Upper lobe of right lung (tissue), 1 donor: ENCODE results near the gene CHRNG. TPM values are rescaled to one million over a fixed set of nuclear protein-coding genes. Genes with fewer than 3 reads are reported as not detected.

Experiments
- ATAC-seq: fragments of 200-7000 bp; cut with Tn5 transposase; one replicate; pipeline ENCODE4 v1.9.1; 2020; ENCODE audit warnings: mild to moderate bottlenecking, moderate library complexity
- DNase-seq: peaks from one replicate; pipeline ENCODE4 v3.0.0-alpha.2; 2020
- H3K27ac ChIP-seq: fragments of 200-600 bp; one replicate; pipeline ENCODE4 v1.8.0; 2022
- H3K27me3 ChIP-seq: fragments of 200-600 bp; one replicate; pipeline ENCODE4 v1.8.0; 2022; ENCODE audit warnings: mild to moderate bottlenecking
- H3K36me3 ChIP-seq: fragments of 200-600 bp; one replicate; pipeline ENCODE4 v1.8.0; 2022
- H3K4me1 ChIP-seq: fragments of 200-600 bp; one replicate; pipeline ENCODE4 v1.8.0; 2022
- H3K4me3 ChIP-seq: fragments of 200-600 bp; one replicate; pipeline ENCODE4 v1.8.0; 2022; ENCODE audit warnings: mild to moderate bottlenecking
- H3K9me3 ChIP-seq: fragments of 200-600 bp; one replicate; pipeline ENCODE4 v1.8.0; 2022
- CTCF ChIP-seq: fragments of 200-600 bp; IDR thresholded peaks from one replicate; pipeline ENCODE4 v1.8.0; 2022; ENCODE audit warnings: antibody characterized with exemption
- intact Hi-C: fragments of 100-400 bp; cut with DNase I; formaldehyde crosslinking; loops from one replicate; pipeline ENCODE4 v1.11.0; 2022
- total RNA-seq: library from RNA; stranded (reverse); fragmentation: NEBNext Ultra II Directional; extraction: Animal tissue kit (Norgen Biotek cat#: 25700); gene quantifications from one replicate; pipeline ENCODE4 v1.2.1, GENCODE V29; 2021
- donor health status: DM: no; HTN: yes; CAD: no; lungs with severe emphysema.

Gene CHRNG
- total RNA-seq, 1 donor from 2014 or later, result not detected

GRCh38 chr2:232587512-232587911 lies 48.0 kb downstream of the CHRNG start:
- intact Hi-C loops, result no loop called here
- ATAC-seq (peak; percentile 66), DNase-seq (no peak)
- TF ChIP-seq CTCF, result no peak
- H3K27me3 ChIP-seq, result no peaks in the 10 kb centered on the region
- no peaks in the 10 kb centered on the region for H3K9me3 ChIP-seq
- H3K4me1 ChIP-seq, result no peaks in the 10 kb centered on the region
- no peak overlapping the region for H3K4me3 ChIP-seq
- H3K27ac ChIP-seq, result no peak overlapping the region
- H3K36me3 ChIP-seq, result no peaks in the 10 kb centered on the region

- no peak overlapping the region for H3K4me3 ChIP-seq
- DNase-seq (no peak), ATAC-seq (peak; percentile 3)
- H3K27me3 ChIP-seq, result no peaks in the 10 kb centered on the region
- H3K9me3 ChIP-seq, result no peaks in the 10 kb centered on the region
- no peaks in the 10 kb centered on the region for H3K36me3 ChIP-seq
- no peaks in the 10 kb centered on the region for H3K4me1 ChIP-seq
- no peak for TF ChIP-seq CTCF
- intact Hi-C loops, result no loop called here
- H3K27ac ChIP-seq, result no peak overlapping the region
Observed at GRCh38 chr2:232588031-232588430, 48.5 kb downstream of the CHRNG start.

GRCh38 chr2:232588680-232589585 lies 49.4 kb downstream of the CHRNG start:
- TF ChIP-seq CTCF, result no peak
- Histone ChIP-seq H3K9me3 (no peaks in the 10 kb centered on the region), H3K27ac (no peak overlapping the region), H3K4me3 (no peak overlapping the region), H3K36me3 (no peaks in the 10 kb centered on the region), H3K27me3 (no peaks in the 10 kb centered on the region), H3K4me1 (no peaks in the 10 kb centered on the region)
- peak; percentile 72 for DNase-seq
- intact Hi-C loops, result no loop called here
- ATAC-seq, result peak; percentile 73

GRCh38 chr2:232592772-232593395 lies 53.4 kb downstream of the CHRNG start:
- no peaks in the 10 kb centered on the region for H3K27me3 ChIP-seq
- DNase-seq (no peak), ATAC-seq (peak; percentile 41)
- no peaks in the 10 kb centered on the region for H3K36me3 ChIP-seq
- no peak overlapping the region for H3K27ac ChIP-seq
- intact Hi-C loops, result no loop called here
- TF ChIP-seq CTCF, result no peak
- no peaks in the 10 kb centered on the region for H3K4me1 ChIP-seq
- no peaks in the 10 kb centered on the region for H3K9me3 ChIP-seq
- H3K4me3 ChIP-seq, result no peak overlapping the region

- H3K27ac ChIP-seq, result no peak overlapping the region
- no peaks in the 10 kb centered on the region for H3K27me3 ChIP-seq
- no peaks in the 10 kb centered on the region for H3K36me3 ChIP-seq
- H3K4me1 ChIP-seq, result no peaks in the 10 kb centered on the region
- no peak for TF ChIP-seq CTCF
- DNase-seq (no peak), ATAC-seq (no peak)
- no peaks in the 10 kb centered on the region for H3K9me3 ChIP-seq
- intact Hi-C loops, result no loop called here
- no peak overlapping the region for H3K4me3 ChIP-seq
Observed at GRCh38 chr2:232593982-232594381, 54.5 kb downstream of the CHRNG start.

Other genes starting within 250 kb of the CHRNG start
- gene ALPP, start 160.9 kb upstream of the CHRNG start, total RNA-seq, result 9.5 TPM
- 0.49 TPM for gene ALPG, start 132.8 kb upstream of the CHRNG start, total RNA-seq
- not detected for gene ALPI, start 83.5 kb upstream of the CHRNG start, total RNA-seq
- gene ECEL1, start 51.9 kb upstream of the CHRNG start, total RNA-seq, result not detected
- not detected for gene PRSS56, start 19.3 kb upstream of the CHRNG start, total RNA-seq
- gene CHRND, start 13.5 kb upstream of the CHRNG start, total RNA-seq, result not detected
- gene TIGD1, start 10.9 kb downstream of the CHRNG start, total RNA-seq, result 3.9 TPM
- gene EIF4E2, start 11.0 kb downstream of the CHRNG start, total RNA-seq, result 68.0 TPM
- gene EFHD1, start 93.9 kb downstream of the CHRNG start, total RNA-seq, result 10.7 TPM
- 70.5 TPM for gene GIGYF2, start 157.6 kb downstream of the CHRNG start, total RNA-seq
- gene KCNJ13, start 236.9 kb downstream of the CHRNG start, total RNA-seq, result not detected